GM04503 (cell line): ENCODE measurements around the gene EBF3.

Experiments
- DNase-seq: peaks from one replicate; pipeline ENCODE4 v3.0.0-alpha.2; 2012; ENCODE audit warnings: low read depth

Gene EBF3

GRCh38 chr10:129909531-129910256, 54.4 kb downstream of the EBF3 start:
- no peak for DNase-seq

- DNase-seq: no peak
Measured at GRCh38 chr10:129909080-129909479, 55.0 kb downstream of the EBF3 start.

DNA sequence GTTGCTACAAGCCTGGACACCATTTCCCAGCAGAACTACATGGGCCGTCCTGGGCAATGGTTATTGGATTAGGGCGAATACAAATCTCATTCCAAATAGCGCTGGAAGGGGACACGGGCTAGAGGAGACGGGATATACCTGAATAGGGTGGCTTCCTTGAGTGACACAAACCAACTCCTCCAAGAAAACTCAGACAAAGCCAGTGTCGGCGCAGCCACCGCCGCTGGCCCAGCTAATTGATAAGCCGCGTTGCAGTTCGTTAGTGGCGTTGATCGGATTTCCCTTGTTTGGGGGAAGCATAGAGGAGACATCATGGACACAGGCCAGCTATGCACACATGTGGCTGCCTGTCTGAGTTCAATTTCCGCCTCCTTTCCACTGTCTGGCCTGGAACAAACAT, 55.7 kb downstream of the EBF3 start:
- no peak for DNase-seq

DNA sequence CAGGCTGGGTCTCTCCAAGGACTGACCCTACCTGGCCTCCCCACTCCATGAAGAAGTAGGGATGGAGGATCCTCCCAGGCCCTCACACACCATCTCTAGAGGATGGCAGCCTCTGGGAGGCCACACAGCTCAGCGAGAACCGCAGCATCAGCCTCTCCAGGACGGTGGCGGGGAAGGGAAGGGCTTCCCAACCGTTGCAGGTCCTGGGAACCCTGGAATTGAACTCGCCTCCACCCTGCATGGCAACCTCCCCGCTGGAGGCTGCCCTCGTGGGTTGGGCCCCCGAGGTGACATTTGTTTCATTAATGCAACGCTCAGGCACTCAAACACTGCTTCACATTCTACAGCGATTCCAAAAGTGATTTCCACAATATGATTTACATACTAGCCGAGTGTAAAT, 58.5 kb downstream of the EBF3 start:
- DNase-seq: no peak

GRCh38 chr10:129904323-129904722, 59.8 kb downstream of the EBF3 start:
- no peak for DNase-seq

DNA sequence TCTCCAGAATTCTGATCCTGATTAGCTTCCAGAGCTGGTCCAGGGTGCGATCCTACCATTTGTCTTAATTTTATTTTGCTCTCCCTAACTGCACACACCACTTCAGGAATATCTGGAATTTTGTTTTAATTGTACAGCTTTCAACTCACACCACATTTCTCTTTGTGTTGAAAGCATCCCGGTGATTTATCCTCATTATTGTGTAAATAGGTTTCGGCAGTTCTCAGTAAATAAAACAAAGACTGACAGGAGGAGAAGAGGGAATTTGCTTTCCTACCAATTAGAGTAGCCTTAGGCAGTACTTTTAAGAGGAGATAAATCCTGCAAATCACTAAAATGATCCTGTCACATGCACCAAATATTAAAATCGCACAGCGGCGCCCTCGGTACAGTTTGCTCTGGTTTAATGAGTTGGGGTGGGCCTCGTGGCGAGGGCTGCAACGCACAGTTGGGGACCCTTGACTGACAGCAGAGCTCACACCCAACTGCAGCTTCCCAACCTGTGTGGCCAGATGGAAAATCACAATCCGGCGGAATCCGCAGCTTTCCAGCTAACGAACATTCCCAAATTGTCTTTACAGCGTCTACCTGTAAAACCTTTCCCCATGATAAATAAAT, 62.6 kb downstream of the EBF3 start:
- no peak for DNase-seq

- no peak for DNase-seq
Measured at GRCh38 chr10:129900825-129901224, 63.2 kb downstream of the EBF3 start.

GRCh38 chr10:129899276-129900130, 64.6 kb downstream of the EBF3 start:
- DNase-seq: no peak

- DNase-seq: no peak
Measured at GRCh38 chr10:129898706-129899268, 65.3 kb downstream of the EBF3 start.

DNA sequence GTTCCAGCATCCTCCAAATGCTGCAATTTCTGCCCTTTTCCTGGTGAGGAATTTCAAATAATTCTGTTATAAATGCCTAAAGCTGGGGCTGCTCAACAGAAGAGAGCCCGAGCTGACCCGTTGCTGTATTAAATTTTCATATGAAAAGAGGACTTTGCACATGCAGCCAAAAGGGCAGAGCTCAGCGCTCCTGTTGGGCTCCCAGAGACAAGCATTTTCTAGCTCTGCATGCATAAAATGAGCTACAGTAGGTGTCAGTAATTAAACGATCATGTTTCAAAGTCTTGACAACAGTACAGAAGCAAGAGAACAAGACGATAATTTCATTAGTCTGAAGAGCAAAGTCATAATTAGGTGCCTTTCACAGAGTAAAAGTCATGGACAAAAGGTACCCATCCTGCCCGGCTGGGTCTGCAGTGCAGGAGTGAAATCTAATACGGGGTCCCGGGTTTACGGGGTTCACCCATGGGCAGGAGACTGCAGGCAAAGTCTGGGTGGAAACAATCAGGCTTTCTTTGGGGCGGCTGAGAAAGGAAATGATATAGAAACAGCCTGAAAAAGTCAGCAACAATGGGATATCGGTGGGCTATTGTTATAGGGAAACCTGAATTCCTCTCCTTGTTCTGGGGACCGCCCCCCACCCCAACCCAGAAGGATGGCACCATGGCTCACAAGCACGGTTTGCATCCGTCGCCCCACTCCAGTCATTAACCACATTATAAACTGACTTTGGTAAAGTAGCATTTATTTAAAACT, 66.0 kb downstream of the EBF3 start:
- no peak for DNase-seq

DNA sequence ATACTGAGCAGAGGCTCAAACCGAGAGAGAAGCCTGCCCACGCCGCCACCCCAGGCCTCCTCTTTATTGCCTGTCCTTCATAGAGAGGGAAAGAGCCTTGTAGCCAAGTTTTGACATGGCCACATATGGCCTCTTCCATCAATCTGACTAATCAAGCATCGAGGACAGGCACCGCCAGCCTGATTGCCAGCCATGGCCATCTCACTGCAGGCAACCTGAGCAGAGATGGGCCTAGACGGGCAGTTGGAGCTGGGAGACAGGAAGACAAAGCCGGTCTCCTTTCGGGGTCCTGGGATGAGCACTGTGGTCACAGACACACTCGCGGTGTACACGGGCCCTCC, 67.2 kb downstream of the EBF3 start:
- no peak for DNase-seq

DNA sequence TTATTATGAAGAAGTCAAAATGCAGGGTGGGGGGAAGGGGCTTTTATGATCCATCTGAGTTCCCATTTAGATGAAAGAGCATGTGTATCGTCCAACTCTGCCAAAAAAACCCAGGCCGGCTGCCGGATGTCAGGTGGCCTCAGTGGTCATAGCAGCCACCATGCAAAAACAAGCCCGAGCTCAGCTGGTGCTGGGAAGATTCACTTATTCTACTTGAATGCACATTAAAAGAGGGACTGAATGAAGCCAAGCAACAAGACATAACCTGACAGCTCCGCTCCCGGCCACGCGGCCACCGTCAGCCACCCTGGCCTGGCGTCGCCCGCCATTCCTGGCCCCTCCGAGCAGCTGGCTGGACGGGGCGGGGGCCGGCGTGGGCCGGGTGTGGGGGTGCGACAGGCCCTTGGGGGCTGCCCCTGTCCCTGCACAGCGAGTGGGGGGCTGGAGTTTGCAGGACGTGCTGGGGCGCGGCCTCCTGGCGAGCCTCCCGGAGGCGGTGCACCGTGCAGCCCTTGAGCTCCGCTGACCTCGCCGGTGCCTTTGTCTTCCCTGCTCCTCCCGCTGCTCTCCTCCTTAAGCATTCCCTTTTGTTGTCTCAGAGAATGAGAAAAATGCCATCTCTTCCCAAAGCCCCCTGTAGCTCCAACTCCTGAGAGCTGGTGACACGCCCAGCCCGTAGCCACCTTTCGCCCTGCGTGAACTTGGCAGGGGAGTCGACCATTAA, 67.8 kb downstream of the EBF3 start:
- no peak for DNase-seq

GRCh38 chr10:129895811-129896135, 68.3 kb downstream of the EBF3 start:
- no peak for DNase-seq

- DNase-seq: no peak
Measured at GRCh38 chr10:129894698-129895097, 69.4 kb downstream of the EBF3 start.

GRCh38 chr10:129893104-129894089, 70.7 kb downstream of the EBF3 start:
- DNase-seq: no peak

- DNase-seq: no peak
Measured at GRCh38 chr10:129892548-129893052, 71.5 kb downstream of the EBF3 start.

- DNase-seq: no peak
Measured at GRCh38 chr10:129891806-129892205, 72.3 kb downstream of the EBF3 start.

DNA sequence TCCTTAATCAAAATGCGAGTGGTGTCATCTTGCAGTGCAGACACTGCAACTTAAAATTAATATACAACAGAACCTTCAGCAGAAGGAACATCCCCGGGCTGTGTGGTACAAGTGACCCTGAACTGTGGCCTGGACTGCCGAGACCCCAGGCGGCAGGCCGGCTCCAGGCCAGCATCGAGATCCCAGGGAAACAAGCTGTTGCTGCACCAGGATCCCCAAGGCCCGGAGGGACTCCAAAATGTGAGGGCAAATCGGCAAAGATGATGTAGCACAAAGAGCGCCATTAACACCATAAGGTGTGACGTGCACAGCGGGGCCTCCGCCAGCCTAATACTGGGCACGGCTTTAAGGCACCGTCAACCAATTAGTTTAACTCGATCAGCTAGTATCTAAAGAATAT, 73.9 kb downstream of the EBF3 start:
- DNase-seq: no peak

- no peak for DNase-seq
Measured at GRCh38 chr10:129888784-129889616, 75.1 kb downstream of the EBF3 start.
